HG03354 (cell line): ENCODE results near the gene ABCA3.

Source experiments
- ATAC-seq: cut with Tn5 transposase; IDR thresholded peaks from one replicate; pipeline ENCODE4 v1.9.1; 2021; ENCODE audit warnings: mild to moderate bottlenecking; ENCODE audit not compliant: unreplicated experiment, poor library complexity, severe bottlenecking

The ABCA3 gene

GRCh38 chr16:2359919-2360318 lies 19.4 kb upstream of the ABCA3 start:
- no peak for ATAC-seq

- no peak for ATAC-seq
Measured at GRCh38 chr16:2358811-2359210, 18.3 kb upstream of the ABCA3 start.

GRCh38 chr16:2357331-2357730 lies 16.8 kb upstream of the ABCA3 start:
- ATAC-seq: no peak

GRCh38 chr16:2350500-2350899 lies 10.0 kb upstream of the ABCA3 start:
- ATAC-seq: no peak

GRCh38 chr16:2343211-2343610 lies 2.7 kb upstream of the ABCA3 start:
- ATAC-seq: no peak

- no peak for ATAC-seq
Measured at GRCh38 chr16:2341456-2342447, 1.2 kb upstream of the ABCA3 start.

GRCh38 chr16:2339521-2340484 lies 725 bp downstream of the ABCA3 start:
- peak; percentile 40 for ATAC-seq

- no peak for ATAC-seq
Measured at GRCh38 chr16:2337431-2338296, 2.9 kb downstream of the ABCA3 start.

- ATAC-seq: no peak
Measured at GRCh38 chr16:2335286-2335895, 5.1 kb downstream of the ABCA3 start.

- no peak for ATAC-seq
Measured at GRCh38 chr16:2333772-2334379, 6.7 kb downstream of the ABCA3 start.

- no peak for ATAC-seq
Measured at GRCh38 chr16:2333231-2333630, 7.3 kb downstream of the ABCA3 start.

GRCh38 chr16:2331931-2332267 lies 8.6 kb downstream of the ABCA3 start:
- ATAC-seq: no peak

- ATAC-seq: no peak
Measured at GRCh38 chr16:2331199-2331930, 9.2 kb downstream of the ABCA3 start.

- no peak for ATAC-seq
Measured at GRCh38 chr16:2329532-2329931, 11.0 kb downstream of the ABCA3 start.

- ATAC-seq: no peak
Measured at GRCh38 chr16:2328428-2328827, 12.1 kb downstream of the ABCA3 start.

GRCh38 chr16:2326191-2326590 lies 14.3 kb downstream of the ABCA3 start:
- no peak for ATAC-seq

- no peak for ATAC-seq
Measured at GRCh38 chr16:2325791-2326190, 14.7 kb downstream of the ABCA3 start.

- no peak for ATAC-seq
Measured at GRCh38 chr16:2325181-2325580, 15.3 kb downstream of the ABCA3 start.
